GM18507 (cell line): ENCODE measurements around the gene RABGGTA.

Source experiments
- DNase-seq: peaks from one replicate; pipeline ENCODE4 v3.0.0; 2011; ENCODE audit warnings: low read depth; ENCODE audit not compliant: insufficient read length; ENCODE audit errors: extremely low spot score
- FAIRE-seq: peaks from 2 replicates; lab custom pipeline; 2011; peaks lifted over from hg19 to GRCh38; lab: Jason Lieb, UNC

Gene RABGGTA

GRCh38 chr14:24271134-24271833, at the start of gene RABGGTA:
Gene RABGGTA (minus strand): TSS chr14:24271597. CDS start chr14:24271115, 482 bp downstream.
- FAIRE-seq, result peak; percentile 85

GRCh38 chr14:24317141-24317928, 45.9 kb upstream of the RABGGTA start:
- no peak for DNase-seq
- no peak for FAIRE-seq

More at GRCh38 chr14:24271134-24271833, at the start of gene RABGGTA:
- DNase-seq, result peak; percentile 96

GRCh38 chr14:24316597-24316950, 45.2 kb upstream of the RABGGTA start:
- FAIRE-seq (no peak), DNase-seq (no peak)

- DNase-seq (no peak), FAIRE-seq (no peak)
Observed at GRCh38 chr14:24315807-24316596, 44.6 kb upstream of the RABGGTA start.

GRCh38 chr14:24315243-24315806, 43.9 kb upstream of the RABGGTA start:
- FAIRE-seq (no peak), DNase-seq (no peak)

DNA sequence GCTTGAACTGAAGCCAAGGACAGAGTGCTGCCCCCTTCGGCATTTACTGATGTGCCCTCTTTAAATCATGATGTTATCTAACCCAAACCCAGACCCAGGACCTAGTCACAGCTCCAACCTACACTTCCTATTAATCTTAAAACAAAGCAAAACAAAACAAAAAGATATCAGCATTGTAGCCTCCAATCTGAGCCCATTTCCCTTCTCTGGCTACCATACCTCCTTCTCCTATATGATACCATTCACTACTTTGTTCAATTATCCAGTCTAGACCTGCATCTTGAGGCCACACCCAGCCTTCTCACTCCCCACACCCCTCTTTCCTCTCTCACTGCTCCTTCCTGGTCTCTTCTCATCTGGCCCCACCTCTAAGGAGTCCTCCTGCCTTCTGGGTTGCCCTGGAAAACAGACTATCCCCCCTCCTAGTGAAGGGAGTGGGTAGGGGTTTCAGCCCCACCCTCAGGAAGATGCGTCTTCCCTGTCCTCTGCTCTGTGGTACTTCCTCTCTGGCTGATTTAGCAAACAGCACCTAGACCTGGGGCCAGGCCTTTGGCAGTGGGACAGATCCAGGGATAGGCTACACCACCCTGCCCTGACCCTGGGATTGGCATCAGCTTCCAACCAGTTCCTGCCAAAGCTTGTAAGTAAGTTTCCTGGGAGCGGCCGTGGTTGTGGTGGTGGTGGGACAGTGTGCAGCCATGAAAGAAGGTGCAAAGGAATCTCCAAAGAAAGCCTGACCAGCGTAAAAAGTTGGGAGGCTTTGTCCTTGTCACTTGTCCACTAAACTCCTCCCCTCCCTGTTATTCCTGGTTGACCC, 43.2 kb upstream of the RABGGTA start:
- FAIRE-seq (no peak), DNase-seq (no peak)

GRCh38 chr14:24313913-24314312, 42.5 kb upstream of the RABGGTA start:
- FAIRE-seq (no peak), DNase-seq (no peak)

DNA sequence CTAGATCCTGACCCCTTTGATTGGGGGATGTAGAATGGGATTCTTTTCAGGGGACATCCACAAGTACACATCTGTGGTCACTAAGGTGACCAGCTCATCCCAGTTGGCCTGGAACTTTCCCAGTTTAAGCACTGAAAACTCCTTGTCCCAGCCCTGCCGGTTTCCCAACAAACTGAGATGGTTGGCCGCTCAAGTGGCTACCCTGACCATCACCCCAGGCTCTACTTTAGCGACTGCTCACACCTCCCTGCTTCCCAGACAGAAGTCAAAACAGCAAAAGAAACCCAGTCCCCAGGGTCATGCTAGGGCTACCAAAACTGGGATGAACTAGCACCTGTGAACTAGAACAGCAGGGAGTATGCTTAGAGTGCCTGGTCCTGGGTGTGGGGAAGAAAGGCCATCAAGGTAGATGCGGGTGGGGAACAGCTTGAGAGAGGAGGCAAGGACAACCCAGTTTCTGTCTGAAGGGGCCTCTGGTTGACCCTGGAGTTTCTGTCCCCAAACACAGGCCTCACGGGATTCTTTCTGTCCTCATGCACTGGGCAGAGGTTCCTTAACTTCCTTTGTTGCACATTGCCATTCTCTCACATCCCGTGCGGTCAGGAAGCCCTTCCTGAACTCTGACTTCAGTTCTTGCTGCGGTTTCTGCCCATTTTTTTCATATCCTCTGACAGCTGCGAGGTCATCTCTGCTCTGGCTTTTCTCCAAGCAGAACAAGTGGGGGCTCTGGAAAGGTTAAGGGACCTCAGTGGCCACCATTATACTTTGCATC, 41.5 kb upstream of the RABGGTA start:
- peak; percentile 64 for FAIRE-seq
- DNase-seq, result no peak

GRCh38 chr14:24311837-24312615, 40.6 kb upstream of the RABGGTA start:
- DNase-seq (no peak), FAIRE-seq (no peak)

- FAIRE-seq (peak; percentile 68), DNase-seq (peak; percentile 35)
Observed at GRCh38 chr14:24310646-24311604, 39.5 kb upstream of the RABGGTA start, which contains the start of gene LTB4R. Gene LTB4R (plus strand): TSS chr14:24311502. CDS start chr14:24315652, 4,150 bp downstream.

- FAIRE-seq, result no peak
- DNase-seq, result no peak
Observed at GRCh38 chr14:24310265-24310645, 38.9 kb upstream of the RABGGTA start.

- FAIRE-seq (no peak), DNase-seq (no peak)
Observed at GRCh38 chr14:24309538-24310264, 38.3 kb upstream of the RABGGTA start, which contains the start of gene LTB4R2. Gene LTB4R2 (plus strand): TSS chr14:24310140. CDS start chr14:24310665, 525 bp downstream.

- DNase-seq, result no peak
- FAIRE-seq, result no peak
Observed at GRCh38 chr14:24308342-24309124, 37.1 kb upstream of the RABGGTA start.

GRCh38 chr14:24307575-24308341, 36.4 kb upstream of the RABGGTA start, which contains the start of gene CIDEB:
Gene CIDEB (minus strand): TSS chr14:24307977. CDS start chr14:24307858, 119 bp downstream.
- FAIRE-seq (peak; percentile 84), DNase-seq (no peak)
